HUES6 (cell line): Measurements from ENCODE around the gene FAM3A.
A peak's percentile ranks its signal among the peaks of the same experiment; 100 is the strongest.
"Not testable (repeated sequence)": the region's sequence is repeated elsewhere in the genome, so short reads cannot be mapped to it uniquely, and the experiment has no call there.

ENCODE experiments used
- H3K27ac ChIP-seq: 2 replicates; pipeline ENCODE4 v1.7.0; 2013; ENCODE audit warnings: low read depth, mild to moderate bottlenecking, low read length, inconsistent platforms
- H3K27me3 ChIP-seq: 2 replicates; pipeline ENCODE4 v1.6.1; 2013; ENCODE audit warnings: low read length; ENCODE audit not compliant: control insufficient read depth, insufficient read depth
- H3K36me3 ChIP-seq: 2 replicates; pipeline ENCODE4 v1.6.1; 2013; ENCODE audit warnings: low read length; ENCODE audit not compliant: control insufficient read depth, insufficient read depth
- H3K4me1 ChIP-seq: 2 replicates; pipeline ENCODE4 v1.6.1; 2013; ENCODE audit warnings: low read length; ENCODE audit not compliant: control insufficient read depth, insufficient read depth
- H3K4me3 ChIP-seq: 2 replicates; pipeline ENCODE4 v1.5.1; 2013; ENCODE audit warnings: low read depth, low read length
- H3K9ac ChIP-seq: one replicate; pipeline ENCODE4 v1.6.1; 2013; ENCODE audit warnings: mild to moderate bottlenecking, low read length
- H3K9me3 ChIP-seq: 2 replicates; pipeline ENCODE4 v1.6.1; 2013; ENCODE audit warnings: low read depth, low read length; ENCODE audit not compliant: control insufficient read depth, insufficient read depth

FAM3A gene

GRCh38 chrX:154515966-154516655 lies at the start of gene FAM3A:
TSS of gene FAM3A (minus strand) at chrX:154516232. CDS start at chrX:154515772, 460 bp downstream.
- H3K4me1 ChIP-seq: peaks cover 18% of the 10 kb centered on the region

GRCh38 chrX:154562295-154562694 lies 46.3 kb upstream of the FAM3A start:
- H3K27me3 ChIP-seq, H3K9ac ChIP-seq, H3K4me1 ChIP-seq: not testable (repeated sequence)

More at GRCh38 chrX:154515966-154516655, at the start of gene FAM3A:
- Histone ChIP-seq H3K36me3 (no peaks in the 10 kb centered on the region), H3K9me3 (peaks cover 6% of the 10 kb centered on the region; the same call in 1 of the 2 replicates), H3K27ac (peak within 1 kb of the TSS; percentile 88; the same call in 1 of the 2 replicates), H3K9ac (peak within 1 kb of the TSS; percentile 79), H3K27me3 (no peaks in the 10 kb centered on the region), H3K4me3 (peak within 1 kb of the TSS; percentile 88)

GRCh38 chrX:154560326-154560725 lies 44.3 kb upstream of the FAM3A start:
- H3K27me3 ChIP-seq, H3K9ac ChIP-seq, H3K4me3 ChIP-seq, H3K36me3 ChIP-seq, H3K27ac ChIP-seq, H3K4me1 ChIP-seq, H3K9me3 ChIP-seq: not testable (repeated sequence)

More at GRCh38 chrX:154562295-154562694, 46.3 kb upstream of the FAM3A start:
- not testable (repeated sequence) for H3K27ac ChIP-seq, H3K36me3 ChIP-seq, H3K9me3 ChIP-seq, H3K4me3 ChIP-seq

GRCh38 chrX:154558896-154559295 lies 42.9 kb upstream of the FAM3A start:
- H3K9ac ChIP-seq, H3K9me3 ChIP-seq, H3K4me1 ChIP-seq, H3K27ac ChIP-seq, H3K27me3 ChIP-seq, H3K4me3 ChIP-seq: not testable (repeated sequence)
- peaks cover 11% of the 10 kb centered on the region for H3K36me3 ChIP-seq

GRCh38 chrX:154558060-154558690 lies 42.1 kb upstream of the FAM3A start:
- H3K9ac ChIP-seq, H3K27me3 ChIP-seq, H3K4me3 ChIP-seq, H3K27ac ChIP-seq, H3K4me1 ChIP-seq, H3K9me3 ChIP-seq: not testable (repeated sequence)
- peaks cover 11% of the 10 kb centered on the region for H3K36me3 ChIP-seq

GRCh38 chrX:154552112-154552806 lies 36.2 kb upstream of the FAM3A start:
- H3K4me3 ChIP-seq, H3K4me1 ChIP-seq, H3K27ac ChIP-seq, H3K9me3 ChIP-seq, H3K27me3 ChIP-seq, H3K9ac ChIP-seq: not testable (repeated sequence)
- peaks cover 16% of the 10 kb centered on the region for H3K36me3 ChIP-seq

GRCh38 chrX:154549766-154550165 lies 33.7 kb upstream of the FAM3A start:
- Histone ChIP-seq H3K4me3 (no peak overlapping the region), H3K27me3 (no peaks in the 10 kb centered on the region), H3K9ac (no peak overlapping the region), H3K4me1 (peaks cover 8% of the 10 kb centered on the region; the same call in 1 of the 2 replicates), H3K36me3 (peaks cover 16% of the 10 kb centered on the region), H3K9me3 (peaks cover 14% of the 10 kb centered on the region; the same call in 1 of the 2 replicates), H3K27ac (no peak overlapping the region)

GRCh38 chrX:154548028-154548316 lies 31.9 kb upstream of the FAM3A start:
- Histone ChIP-seq H3K9ac (peak overlapping the region; percentile 89), H3K9me3 (peaks cover 12% of the 10 kb centered on the region; the same call in 1 of the 2 replicates), H3K4me1 (peaks cover 12% of the 10 kb centered on the region; the same call in 1 of the 2 replicates), H3K27ac (peak overlapping the region; percentile 73; the same call in 1 of the 2 replicates), H3K27me3 (no peaks in the 10 kb centered on the region), H3K4me3 (peak overlapping the region; percentile 88), H3K36me3 (peaks cover 20% of the 10 kb centered on the region)

- H3K9ac ChIP-seq: peak within 1 kb of the TSS; percentile 89
- H3K36me3 ChIP-seq: peaks cover 25% of the 10 kb centered on the region
- peak within 1 kb of the TSS; percentile 73; the same call in 1 of the 2 replicates for H3K27ac ChIP-seq
- no peaks in the 10 kb centered on the region for H3K27me3 ChIP-seq
- peaks cover 15% of the 10 kb centered on the region; the same call in 1 of the 2 replicates for H3K9me3 ChIP-seq
- peak within 1 kb of the TSS; percentile 88 for H3K4me3 ChIP-seq
- peaks cover 16% of the 10 kb centered on the region; the same call in 1 of the 2 replicates for H3K4me1 ChIP-seq
Measured at GRCh38 chrX:154547245-154548027, 31.4 kb upstream of the FAM3A start, which contains the start of gene IKBKG. TSS of gene IKBKG (plus strand) at chrX:154547620. CDS start at chrX:154552003, 4,383 bp downstream.

GRCh38 chrX:154546354-154547244 lies 30.6 kb upstream of the FAM3A start, which contains the start of gene G6PD:
TSS of gene G6PD (minus strand) at chrX:154546846. CDS start at chrX:154546155, 691 bp downstream.
- peaks cover 17% of the 10 kb centered on the region; the same call in 1 of the 2 replicates for H3K9me3 ChIP-seq
- H3K27ac ChIP-seq: peak within 1 kb of the TSS; percentile 73; the same call in 1 of the 2 replicates
- peaks cover 19% of the 10 kb centered on the region; the same call in 1 of the 2 replicates for H3K4me1 ChIP-seq

More at GRCh38 chrX:154546354-154547244, 30.6 kb upstream of the FAM3A start, which contains the start of gene G6PD:
- peak within 1 kb of the TSS; percentile 88 for H3K4me3 ChIP-seq
- H3K9ac ChIP-seq: peak within 1 kb of the TSS; percentile 89
- H3K27me3 ChIP-seq: no peaks in the 10 kb centered on the region
- H3K36me3 ChIP-seq: peaks cover 26% of the 10 kb centered on the region
